Measurements from ENCODE around the gene MYEOV.

- TF ChIP-seq RAD21 (IDR thresholded peaks at IDR 0.05 in 1 of 2, conservative IDR thresholded peaks at IDR 0.05 in 1 of 2; ENCODE audit: low read depth in 2 of 2, low read length in 2 of 2) (no peak), EZH2 (IDR thresholded peaks at IDR 0.05; ENCODE audit: low read depth, low read length, severe bottlenecking) (no peak), CREB1 (IDR thresholded peaks at IDR 0.05) (no peak), TCF12 (IDR thresholded peaks at IDR 0.05; ENCODE audit: low read depth, low read length) (no peak), EP300 (IDR thresholded peaks at IDR 0.05; ENCODE audit: borderline replicate concordance in 1 of 2, low read depth in 2 of 2, low read length in 2 of 2) (no peak), POLR2A (IDR thresholded peaks at IDR 0.05; ENCODE audit: control extremely low read depth in 1 of 2, low read depth in 2 of 2, low read length in 2 of 2) (no peak), CHD1 (IDR thresholded peaks at IDR 0.05; ENCODE audit: low read depth, low read length) (no peak), FOSL1 (IDR thresholded peaks at IDR 0.05; ENCODE audit: insufficient read depth, low read depth, low read length) (no peak), POLR2AphosphoS5 (IDR thresholded peaks at IDR 0.05; ENCODE audit: low read depth, low read length) (no peak), HDAC6 (IDR thresholded peaks at IDR 0.05; ENCODE audit: low read depth, low read length) (no peak), SUZ12 (IDR thresholded peaks at IDR 0.05; ENCODE audit: low read length) (no peak), USF2 (IDR thresholded peaks at IDR 0.05; ENCODE audit: low read length) (no peak), YY1 (IDR thresholded peaks at IDR 0.05; ENCODE audit: low read depth, low read length) (no peak)
- TF ChIP-seq, protein P1, sequence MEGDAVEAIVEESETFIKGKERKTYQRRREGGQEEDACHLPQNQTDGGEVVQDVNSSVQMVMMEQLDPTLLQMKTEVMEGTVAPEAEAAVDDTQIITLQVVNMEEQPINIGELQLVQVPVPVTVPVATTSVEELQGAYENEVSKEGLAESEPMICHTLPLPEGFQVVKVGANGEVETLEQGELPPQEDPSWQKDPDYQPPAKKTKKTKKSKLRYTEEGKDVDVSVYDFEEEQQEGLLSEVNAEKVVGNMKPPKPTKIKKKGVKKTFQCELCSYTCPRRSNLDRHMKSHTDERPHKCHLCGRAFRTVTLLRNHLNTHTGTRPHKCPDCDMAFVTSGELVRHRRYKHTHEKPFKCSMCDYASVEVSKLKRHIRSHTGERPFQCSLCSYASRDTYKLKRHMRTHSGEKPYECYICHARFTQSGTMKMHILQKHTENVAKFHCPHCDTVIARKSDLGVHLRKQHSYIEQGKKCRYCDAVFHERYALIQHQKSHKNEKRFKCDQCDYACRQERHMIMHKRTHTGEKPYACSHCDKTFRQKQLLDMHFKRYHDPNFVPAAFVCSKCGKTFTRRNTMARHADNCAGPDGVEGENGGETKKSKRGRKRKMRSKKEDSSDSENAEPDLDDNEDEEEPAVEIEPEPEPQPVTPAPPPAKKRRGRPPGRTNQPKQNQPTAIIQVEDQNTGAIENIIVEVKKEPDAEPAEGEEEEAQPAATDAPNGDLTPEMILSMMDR (IDR thresholded peaks at IDR 0.05; ENCODE audit: control extremely low read depth in 1 of 3, insufficient read depth in 1 of 3, low read depth in 1 of 3, low read length in 3 of 3) = no peak
These were observed 40.9 kb upstream of the MYEOV start for GRCh38 chr11:69253028-69253427.

Data from H1 (cell line).